HG03139 (cell line): Measurements from ENCODE around the gene PTGS2.
"Not testable (repeated sequence)": the region's sequence is repeated elsewhere in the genome, so short reads cannot be mapped to it uniquely, and the experiment has no call there.

Experiments used
- ATAC-seq: cut with Tn5 transposase; IDR thresholded peaks from one replicate; pipeline ENCODE4 v1.9.1; 2021; ENCODE audit not compliant: unreplicated experiment

The PTGS2 gene

GRCh38 chr1:186670297-186671135 is 9.7 kb downstream of the PTGS2 start:
- no peak for ATAC-seq

- ATAC-seq = not testable (repeated sequence)
These were observed 10.4 kb downstream of the PTGS2 start for GRCh38 chr1:186669784-186670183.

- not testable (repeated sequence) for ATAC-seq
These were observed 16.0 kb downstream of the PTGS2 start for GRCh38 chr1:186664217-186664616.

- ATAC-seq = no peak
These were observed 17.5 kb downstream of the PTGS2 start for GRCh38 chr1:186662752-186663151.

GRCh38 chr1:186659890-186660341 is 20.3 kb downstream of the PTGS2 start:
- no peak for ATAC-seq

- ATAC-seq = no peak
These were observed 21.2 kb downstream of the PTGS2 start for GRCh38 chr1:186658999-186659398.

GRCh38 chr1:186657481-186657880 is 22.7 kb downstream of the PTGS2 start:
- ATAC-seq = no peak

GRCh38 chr1:186655876-186656275 is 24.3 kb downstream of the PTGS2 start:
- ATAC-seq = no peak

- ATAC-seq = no peak
These were observed 25.5 kb downstream of the PTGS2 start for GRCh38 chr1:186654741-186655140.

GRCh38 chr1:186653312-186653711 is 26.9 kb downstream of the PTGS2 start:
- ATAC-seq = no peak

- no peak for ATAC-seq
These were observed 31.6 kb downstream of the PTGS2 start for GRCh38 chr1:186648613-186649012.

- ATAC-seq = not testable (repeated sequence)
These were observed 32.2 kb downstream of the PTGS2 start for GRCh38 chr1:186647985-186648384.

- ATAC-seq = no peak
These were observed 36.6 kb downstream of the PTGS2 start for GRCh38 chr1:186643614-186644013.

GRCh38 chr1:186637567-186637966 is 42.7 kb downstream of the PTGS2 start:
- not testable (repeated sequence) for ATAC-seq

- ATAC-seq = no peak
These were observed 43.4 kb downstream of the PTGS2 start for GRCh38 chr1:186636786-186637185.

- no peak for ATAC-seq
These were observed 45.7 kb downstream of the PTGS2 start for GRCh38 chr1:186634511-186634910.

GRCh38 chr1:186633116-186633515 is 47.1 kb downstream of the PTGS2 start:
- ATAC-seq = no peak

GRCh38 chr1:186629341-186629740 is 50.9 kb downstream of the PTGS2 start:
- ATAC-seq = no peak

GRCh38 chr1:186628910-186629309 is 51.3 kb downstream of the PTGS2 start:
- ATAC-seq = no peak

- no peak for ATAC-seq
These were observed 53.2 kb downstream of the PTGS2 start for GRCh38 chr1:186627019-186627418.

- no peak for ATAC-seq
These were observed 53.8 kb downstream of the PTGS2 start for GRCh38 chr1:186626356-186626932.

GRCh38 chr1:186623551-186623950 is 56.7 kb downstream of the PTGS2 start:
- ATAC-seq = no peak
